ENCODE data around the gene ABR.

The ABR gene

DNA sequence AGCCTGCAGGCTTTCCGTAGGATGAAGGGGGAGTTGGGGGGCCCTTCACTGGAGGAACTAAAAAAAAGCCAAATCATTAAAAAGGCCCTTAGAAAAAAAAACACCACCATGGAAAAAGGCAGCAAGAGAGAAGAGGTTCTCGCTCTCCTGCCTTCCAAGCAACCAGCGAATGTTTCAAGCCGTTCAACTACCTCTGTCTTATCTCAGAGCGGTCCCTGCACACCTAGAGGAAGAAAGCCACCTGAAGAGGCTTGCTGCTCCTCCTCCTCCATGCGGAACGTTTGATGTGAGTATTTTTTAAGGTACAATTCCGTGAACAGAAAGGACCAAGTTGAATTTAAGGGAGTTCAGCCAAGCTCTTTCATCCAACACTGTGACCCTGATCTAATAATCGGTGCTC lies 209.4 kb downstream of the ABR start:
- no peak overlapping the region for H2AFZ ChIP-seq (ENCODE audit: low read depth, low read length)
- no peaks in the 10 kb centered on the region for H3K79me2 ChIP-seq (ENCODE audit: insufficient read depth, low read length)
- H3K9ac ChIP-seq (ENCODE audit: low read depth, low read length): no peak overlapping the region
- H3K9me3 ChIP-seq (ENCODE audit: insufficient read depth, low read length, severe bottlenecking): no peaks in the 10 kb centered on the region
- H3K4me1 ChIP-seq (ENCODE audit: insufficient read depth, low read length): no peaks in the 10 kb centered on the region
- H3K27ac ChIP-seq (ENCODE audit: low read length): no peak overlapping the region
- H3K4me3 ChIP-seq (ENCODE audit: low read depth in 1 of 2, low read length in 2 of 2): no peak overlapping the region
- DNase-seq (no peak), ATAC-seq (ENCODE audit: insufficient read depth, low read depth) (no peak)
- peaks cover 6% of the 10 kb centered on the region for H3K27me3 ChIP-seq (ENCODE audit: insufficient read depth, low read length, poor library complexity)
- H4K20me1 ChIP-seq (ENCODE audit: insufficient read depth, low read length): no peaks in the 10 kb centered on the region
- no peaks in the 10 kb centered on the region for H3K36me3 ChIP-seq (ENCODE audit: insufficient read depth, low read length)
- TF ChIP-seq EZH2 (IDR thresholded peaks at IDR 0.05; ENCODE audit: borderline replicate concordance, low read depth, low read length, severe bottlenecking) (no peak), CTCF (IDR thresholded peaks at IDR 0.05; ENCODE audit: borderline replicate concordance, extremely low read depth, low read length, poor library complexity, severe bottlenecking) (no peak)
- no peak overlapping the region for H3K4me2 ChIP-seq (ENCODE audit: insufficient read depth, low read length)

DNA sequence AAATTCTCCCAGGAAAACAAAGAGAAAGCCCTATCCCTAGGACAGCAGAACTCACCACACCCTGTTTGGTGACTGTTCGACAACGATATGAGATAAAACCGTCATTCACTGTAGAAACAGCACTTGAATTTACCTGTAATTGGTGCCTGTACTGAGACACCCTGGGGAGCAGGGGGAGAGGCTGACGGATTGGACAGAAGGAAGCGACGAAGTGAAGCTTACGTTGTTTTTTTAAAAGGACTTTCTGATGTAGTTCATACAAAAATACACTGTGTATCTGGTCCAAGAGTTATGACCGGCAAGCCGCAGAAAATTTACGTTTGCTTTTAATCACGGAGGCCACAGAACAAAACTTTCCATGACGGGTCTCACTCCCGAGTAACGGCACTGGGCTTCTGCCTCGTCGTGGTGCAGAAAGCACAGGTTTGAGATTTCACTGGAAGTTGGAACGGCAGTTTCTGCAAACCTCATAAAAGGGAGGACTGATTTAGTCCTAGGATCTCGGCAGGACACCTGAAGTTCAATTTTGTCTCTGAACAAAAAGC lies 209.9 kb downstream of the ABR start:
- no peak for DNase-seq
- Histone ChIP-seq H3K36me3 (ENCODE audit: insufficient read depth, low read length) (no peaks in the 10 kb centered on the region), H3K4me3 (ENCODE audit: low read depth in 1 of 2, low read length in 2 of 2) (no peak overlapping the region), H3K9ac (ENCODE audit: low read depth, low read length) (no peak overlapping the region), H3K4me2 (ENCODE audit: insufficient read depth, low read length) (no peak overlapping the region), H3K27me3 (ENCODE audit: insufficient read depth, low read length, poor library complexity) (peaks cover 5% of the 10 kb centered on the region), H3K79me2 (ENCODE audit: insufficient read depth, low read length) (no peaks in the 10 kb centered on the region), H2AFZ (ENCODE audit: low read depth, low read length) (no peak overlapping the region), H3K9me3 (ENCODE audit: insufficient read depth, low read length, severe bottlenecking) (no peaks in the 10 kb centered on the region), H3K4me1 (ENCODE audit: insufficient read depth, low read length) (no peaks in the 10 kb centered on the region), H4K20me1 (ENCODE audit: insufficient read depth, low read length) (no peaks in the 10 kb centered on the region), H3K27ac (ENCODE audit: low read length) (no peak overlapping the region)
- ATAC-seq (ENCODE audit: insufficient read depth, low read depth): no peak
- TF ChIP-seq CTCF (IDR thresholded peaks at IDR 0.05; ENCODE audit: borderline replicate concordance, extremely low read depth, low read length, poor library complexity, severe bottlenecking) (no peak), EZH2 (IDR thresholded peaks at IDR 0.05; ENCODE audit: borderline replicate concordance, low read depth, low read length, severe bottlenecking) (no peak)

DNA sequence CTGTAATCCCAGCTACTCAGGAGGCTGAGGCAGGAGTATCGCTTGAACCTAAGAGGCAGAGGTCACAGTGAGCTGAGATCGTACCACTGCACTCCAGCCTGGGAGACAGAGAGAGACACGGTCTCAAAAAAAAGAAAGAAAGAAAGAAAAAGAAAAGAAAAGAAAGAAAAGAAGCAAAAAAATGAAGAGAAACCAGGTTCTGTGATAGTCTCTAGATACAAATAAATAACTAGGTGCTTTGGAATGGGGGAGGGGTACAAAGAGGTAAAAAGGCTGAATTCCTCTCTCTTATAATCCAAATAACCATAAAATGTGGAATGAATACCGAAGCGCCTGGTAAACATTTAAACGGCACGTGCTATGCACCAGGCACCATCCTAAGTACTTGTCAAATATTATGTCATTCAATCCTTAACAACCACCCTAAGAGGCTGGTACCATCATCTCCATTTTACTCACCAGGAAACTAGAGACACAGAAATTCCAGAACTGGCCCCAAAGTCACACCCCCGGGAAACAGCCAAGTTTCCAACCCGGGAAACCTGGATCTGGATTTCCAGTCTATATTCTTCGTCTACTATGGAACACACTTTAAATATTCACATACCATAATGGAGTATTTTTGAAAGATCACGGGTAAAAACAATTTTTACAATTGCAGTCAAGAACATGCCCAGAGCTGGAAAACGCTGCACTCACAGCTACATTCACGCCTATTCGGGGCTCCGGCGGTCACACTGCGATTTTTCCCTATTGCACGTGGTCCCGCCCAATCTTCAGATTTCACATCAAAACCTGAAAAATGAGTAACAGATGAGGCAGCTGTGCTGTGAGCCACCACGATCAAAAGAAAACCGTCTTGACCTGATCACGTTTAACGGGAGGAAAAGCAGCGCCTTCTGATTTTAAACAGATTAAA lies 210.7 kb downstream of the ABR start:
- no peaks in the 10 kb centered on the region for H3K36me3 ChIP-seq (ENCODE audit: insufficient read depth, low read length)
- DNase-seq (no peak), ATAC-seq (ENCODE audit: insufficient read depth, low read depth) (no peak)
- no peak overlapping the region for H3K9ac ChIP-seq (ENCODE audit: low read depth, low read length)
- no peaks in the 10 kb centered on the region for H3K79me2 ChIP-seq (ENCODE audit: insufficient read depth, low read length)
- no peaks in the 10 kb centered on the region for H4K20me1 ChIP-seq (ENCODE audit: insufficient read depth, low read length)
- H3K4me3 ChIP-seq (ENCODE audit: low read depth in 1 of 2, low read length in 2 of 2): no peak overlapping the region
- TF ChIP-seq CTCF (IDR thresholded peaks at IDR 0.05; ENCODE audit: borderline replicate concordance, extremely low read depth, low read length, poor library complexity, severe bottlenecking) (no peak), EZH2 (IDR thresholded peaks at IDR 0.05; ENCODE audit: borderline replicate concordance, low read depth, low read length, severe bottlenecking) (no peak)
- H3K4me1 ChIP-seq (ENCODE audit: insufficient read depth, low read length): no peaks in the 10 kb centered on the region
- no peak overlapping the region for H2AFZ ChIP-seq (ENCODE audit: low read depth, low read length)
- peaks cover 5% of the 10 kb centered on the region for H3K27me3 ChIP-seq (ENCODE audit: insufficient read depth, low read length, poor library complexity)
- no peak overlapping the region for H3K27ac ChIP-seq (ENCODE audit: low read length)
- H3K4me2 ChIP-seq (ENCODE audit: insufficient read depth, low read length): no peak overlapping the region
- H3K9me3 ChIP-seq (ENCODE audit: insufficient read depth, low read length, severe bottlenecking): no peaks in the 10 kb centered on the region

Data from DND-41 (cell line).